Activated CD8-positive, alpha-beta memory T cell treated with anti-CD3 and anti-CD28 coated beads, Interleukin-2, amount 10 ng/mL, durations not matched to agents 7 days and 5 days (primary cell): Measurements from ENCODE around the gene ZBTB32. TPM values are rescaled to one million over a fixed set of nuclear protein-coding genes. Genes with fewer than 3 reads are reported as not detected.

ENCODE experiments used
- ATAC-seq: fragments of 150-1000 bp; cut with Tn5 transposase; one replicate; pipeline ENCODE4 v1.10.0; 2021; ENCODE audit warnings: moderate library complexity
- CTCF ChIA-PET: fragments of 350-600 bp; sonication (Branson Sonifier 250); formaldehyde crosslinking; loops from one replicate; lab custom pipeline; 2021; ENCODE audit warnings: antibody characterized with exemption; lab: Charles Lee
- DNase-seq: peaks from one replicate; pipeline ENCODE4 v3.0.0-alpha.2; 2020
- H3K27ac Mint-ChIP-seq: one replicate; pipeline ENCODE4 v1.8.0; 2021; ENCODE audit warnings: mild to moderate bottlenecking, mixed read lengths
- H3K27me3 Mint-ChIP-seq: one replicate; pipeline ENCODE4 v1.8.0; 2021; ENCODE audit warnings: mixed read lengths
- H3K36me3 Mint-ChIP-seq: one replicate; pipeline ENCODE4 v1.8.0; 2021; ENCODE audit warnings: mild to moderate bottlenecking, mixed read lengths
- H3K4me1 Mint-ChIP-seq: one replicate; pipeline ENCODE4 v1.8.0; 2021; ENCODE audit warnings: mixed read lengths
- H3K4me3 Mint-ChIP-seq: one replicate; pipeline ENCODE4 v1.8.0; 2021; ENCODE audit warnings: mild to moderate bottlenecking, moderate library complexity, mixed read lengths
- H3K9me3 Mint-ChIP-seq: one replicate; pipeline ENCODE4 v1.8.0; 2022; ENCODE audit warnings: low read depth, mixed read lengths
- total RNA-seq, 2 experiments: library from RNA; stranded (reverse); gene quantifications; one replicate each; pipeline ENCODE4 v1.2.3, GENCODE V29; 2021

ZBTB32 gene
- total RNA-seq, 2 experiments from 2014 or later, result 133 to 185 TPM

GRCh38 chr19:35756377-35757230 lies 52.2 kb downstream of the ZBTB32 start, which contains the start of gene HSPB6:
TSS of gene HSPB6 (minus strand) at chr19:35757029. CDS start at chr19:35757008, 21 bp downstream.
- CTCF ChIA-PET, result interaction anchor here (0.9 to 1.3 kb wide), 3 partner anchors 9 to 38 kb away, joined by 3 to 5 read pairs (median 3); partner anchors contain the start of gene LIN37
- Mint-ChIP-seq H3K27me3 (no peaks in the 10 kb centered on the region), H3K27ac (peak within 1 kb of the TSS; percentile 94), H3K4me3 (peak within 1 kb of the TSS; percentile 89), H3K9me3 (no peaks in the 10 kb centered on the region), H3K4me1 (peaks cover 29% of the 10 kb centered on the region), H3K36me3 (peaks cover 24% of the 10 kb centered on the region)
- DNase-seq (peak; percentile 40), ATAC-seq (no peak)

GRCh38 chr19:35757231-35757748 lies 52.9 kb downstream of the ZBTB32 start:
- peak overlapping the region; percentile 94 for H3K27ac Mint-ChIP-seq
- H3K4me3 Mint-ChIP-seq, result peak overlapping the region; percentile 89
- H3K9me3 Mint-ChIP-seq, result no peaks in the 10 kb centered on the region
- DNase-seq, result peak; percentile 60
- CTCF ChIA-PET, result interaction anchor here (0.9 to 1.0 kb wide), 2 partner anchors 10 to 17 kb away, joined by 3 to 5 read pairs; partner anchors contain the start of gene LIN37
- H3K36me3 Mint-ChIP-seq, result peaks cover 29% of the 10 kb centered on the region
- peaks cover 29% of the 10 kb centered on the region for H3K4me1 Mint-ChIP-seq
- ATAC-seq, result peak; percentile 5
- H3K27me3 Mint-ChIP-seq, result no peaks in the 10 kb centered on the region

GRCh38 chr19:35757749-35758608 lies 53.6 kb downstream of the ZBTB32 start, which contains the start of gene PROSER3:
TSS of gene PROSER3 (plus strand) at chr19:35758176. CDS start at chr19:35758216, 40 bp downstream.
- ATAC-seq, result peak; percentile 98
- peak within 1 kb of the TSS; percentile 94 for H3K27ac Mint-ChIP-seq
- DNase-seq, result peak; percentile 100
- H3K9me3 Mint-ChIP-seq, result no peaks in the 10 kb centered on the region
- H3K36me3 Mint-ChIP-seq, result peaks cover 29% of the 10 kb centered on the region
- peak within 1 kb of the TSS; percentile 89 for H3K4me3 Mint-ChIP-seq
- H3K27me3 Mint-ChIP-seq, result no peaks in the 10 kb centered on the region
- CTCF ChIA-PET, result interaction anchor here (0.9 to 1.0 kb wide), 2 partner anchors 10 to 18 kb away, joined by 3 to 5 read pairs; partner anchors contain the start of gene LIN37
- H3K4me1 Mint-ChIP-seq, result peaks cover 29% of the 10 kb centered on the region

- ATAC-seq (no peak), DNase-seq (no peak)
- Mint-ChIP-seq H3K27ac (peak overlapping the region; percentile 36), H3K9me3 (no peaks in the 10 kb centered on the region), H3K27me3 (no peaks in the 10 kb centered on the region), H3K36me3 (peaks cover 31% of the 10 kb centered on the region), H3K4me1 (peaks cover 29% of the 10 kb centered on the region), H3K4me3 (peak overlapping the region; percentile 89)
- CTCF ChIA-PET, result interaction anchor here (1.3 to 1.4 kb wide), 2 partner anchors 19 to 60 kb away, joined by 3 to 4 read pairs; no protein-coding TSS in a partner anchor
Measured at GRCh38 chr19:35759697-35760096, 55.3 kb downstream of the ZBTB32 start.

GRCh38 chr19:35760711-35761349 lies 56.5 kb downstream of the ZBTB32 start:
- no peak for ATAC-seq
- H3K9me3 Mint-ChIP-seq, result no peaks in the 10 kb centered on the region
- CTCF ChIA-PET, result interaction anchor here (0.7 to 1.4 kb wide), 4 partner anchors 16 to 68 kb away, joined by 3 to 5 read pairs (median 4); partner anchors contain the start of genes PSENEN and U2AF1L4
- no peak overlapping the region for H3K27ac Mint-ChIP-seq
- no peaks in the 10 kb centered on the region for H3K27me3 Mint-ChIP-seq
- DNase-seq, result no peak
- peaks cover 34% of the 10 kb centered on the region for H3K36me3 Mint-ChIP-seq
- peaks cover 28% of the 10 kb centered on the region for H3K4me1 Mint-ChIP-seq
- H3K4me3 Mint-ChIP-seq, result no peak overlapping the region

GRCh38 chr19:35764432-35765315 lies 60.3 kb downstream of the ZBTB32 start:
- no peak for ATAC-seq
- CTCF ChIA-PET, result no interaction called here
- DNase-seq, result no peak
- no peaks in the 10 kb centered on the region for H3K27me3 Mint-ChIP-seq
- peaks cover 28% of the 10 kb centered on the region for H3K36me3 Mint-ChIP-seq
- no peaks in the 10 kb centered on the region for H3K9me3 Mint-ChIP-seq
- no peak overlapping the region for H3K4me3 Mint-ChIP-seq
- H3K4me1 Mint-ChIP-seq, result peaks cover 3% of the 10 kb centered on the region
- H3K27ac Mint-ChIP-seq, result peak overlapping the region; percentile 40

Other genes starting within 250 kb of the ZBTB32 start
- gene KRTDAP, start 214.1 kb upstream of the ZBTB32 start, total RNA-seq, result not detected
- gene DMKN, start 190.9 kb upstream of the ZBTB32 start, total RNA-seq, result not detected
- not detected for gene SBSN, start 176.2 kb upstream of the ZBTB32 start, total RNA-seq
- not detected for gene GAPDHS, start 171.1 kb upstream of the ZBTB32 start, total RNA-seq
- 10 to 100 TPM; 43.6 to 65.3 TPM for gene TMEM147, start 158.9 kb upstream of the ZBTB32 start, total RNA-seq
- not detected for gene ATP4A, start 140.9 kb upstream of the ZBTB32 start, total RNA-seq
- gene PMIS2, start 118.4 kb upstream of the ZBTB32 start, total RNA-seq, result not detected
- 10 to 100 TPM; 49.0 to 59.2 TPM for gene HAUS5, start 91.8 kb upstream of the ZBTB32 start, total RNA-seq
- 100 to 1,000 TPM; 110 to 117 TPM for gene RBM42, start 75.5 kb upstream of the ZBTB32 start, total RNA-seq
- gene ETV2, start 62.8 kb upstream of the ZBTB32 start, total RNA-seq, result 1 to 10 TPM; 1.2 to 1.9 TPM
- 100 to 1,000 TPM; 394 to 417 TPM for gene COX6B1, start 56.2 kb upstream of the ZBTB32 start, total RNA-seq
- under 1 TPM in 1 of 2 experiments, not detected in 1; 0.30 TPM for gene UPK1A, start 38.0 kb upstream of the ZBTB32 start, total RNA-seq
- 10 to 100 TPM; 70.2 to 79.8 TPM for gene KMT2B, start 13.4 kb downstream of the ZBTB32 start, total RNA-seq
- 100 to 1,000 TPM in 1 of 2 experiments, 10 to 100 TPM in 1; 51.7 to 117 TPM for gene IGFLR1, start 37.9 kb downstream of the ZBTB32 start, total RNA-seq
- 10 to 100 TPM; 25.1 to 35.6 TPM for gene U2AF1L4, start 40.9 kb downstream of the ZBTB32 start, total RNA-seq
- gene PSENEN, start 41.1 kb downstream of the ZBTB32 start, total RNA-seq, result 10 to 100 TPM; 39.1 to 49.0 TPM
- 1 to 10 TPM; 8.9 to 9.2 TPM for gene LIN37, start 44.0 kb downstream of the ZBTB32 start, total RNA-seq
- not detected for gene HSPB6, start 52.5 kb downstream of the ZBTB32 start, total RNA-seq
- gene PROSER3, start 53.6 kb downstream of the ZBTB32 start, total RNA-seq, result 10 to 100 TPM; 46.5 to 57.8 TPM
- 100 to 1,000 TPM in 1 of 2 experiments, 10 to 100 TPM in 1; 40.0 to 101 TPM for gene ARHGAP33, start 71.0 kb downstream of the ZBTB32 start, total RNA-seq
- gene PRODH2, start 108.3 kb downstream of the ZBTB32 start, total RNA-seq, result not detected
- not detected for gene NPHS1, start 147.9 kb downstream of the ZBTB32 start, total RNA-seq
- gene KIRREL2, start 152.4 kb downstream of the ZBTB32 start, total RNA-seq, result 1 to 10 TPM; 1.1 to 1.4 TPM
- 1 to 10 TPM; 1.5 to 2.0 TPM for gene APLP1, start 164.0 kb downstream of the ZBTB32 start, total RNA-seq
- gene NFKBID, start 196.0 kb downstream of the ZBTB32 start, total RNA-seq, result 10 to 100 TPM; 52.7 to 52.9 TPM
- gene HCST, start 198.0 kb downstream of the ZBTB32 start, total RNA-seq, result 100 to 1,000 TPM; 184 to 195 TPM
- gene TYROBP, start 203.7 kb downstream of the ZBTB32 start, total RNA-seq, result under 1 TPM in 1 of 2 experiments, not detected in 1; 0.96 TPM
- 10 to 100 TPM; 11.9 TPM for gene LRFN3, start 231.8 kb downstream of the ZBTB32 start, total RNA-seq